Thyroid gland (tissue), 4 donors: ENCODE results near the gene TMEM121. TPM values are rescaled to one million over a fixed set of nuclear protein-coding genes. Genes with fewer than 3 reads are reported as not detected.
"Not testable (repeated sequence)": the region's sequence is repeated elsewhere in the genome, so short reads cannot be mapped to it uniquely, and the experiment has no call there.

Experiments
- DNase-seq, 2 donors: peaks; one replicate each; pipeline ENCODE4 v3.0.0-alpha.2; 2019
- H3K27ac ChIP-seq, 3 donors: fragments of 200-600 bp; sonication (generic); 1 replicate in 2 of 3; 2 replicates in 1 of 3; pipeline ENCODE4 v1.5.1; 2016 to 2019; ENCODE audit warnings: mild to moderate bottlenecking in 1 of 3, moderate library complexity in 1 of 3
- H3K27me3 ChIP-seq: fragments of 200-600 bp; sonication (generic); one replicate; pipeline ENCODE4 v1.5.1; 2019
- H3K36me3 ChIP-seq, 2 donors: fragments of 200-600 bp; sonication (generic); one replicate each; pipeline ENCODE4 v1.5.1; 2016 to 2019
- H3K4me1 ChIP-seq, 2 donors: fragments of 200-600 bp; sonication (generic); one replicate each; pipeline ENCODE4 v1.5.1; 2017 to 2019
- H3K4me3 ChIP-seq, 3 donors: fragments of 200-600 bp; sonication (generic); replicated peaks in 1 of 3; 1 replicate in 2 of 3; 2 replicates in 1 of 3; pipeline ENCODE4 v1.5.1; 2016; ENCODE audit warnings: mild to moderate bottlenecking in 1 of 3
- H3K9me3 ChIP-seq: fragments of 200-600 bp; sonication (generic); one replicate; pipeline ENCODE4 v1.5.1; 2017
- CTCF ChIP-seq, 6 experiments: fragments of 200-600 bp in 3 of 6; fragments of 450-650 bp in 3 of 6; sonication (generic) in 3 of 6; IDR thresholded peaks; one replicate each; pipeline ENCODE4 v1.5.1; 2016 to 2019; ENCODE audit warnings: antibody characterized with exemption in 6 of 6, mild to moderate bottlenecking in 2 of 6, inconsistent platforms in 1 of 6, moderate library complexity in 1 of 6
- POLR2A ChIP-seq, 2 donors: fragments of 450-650 bp; IDR thresholded peaks; one replicate each; pipeline ENCODE4 v1.6.1; 2017; ENCODE audit warnings: antibody characterized with exemption in 2 of 2, mild to moderate bottlenecking in 2 of 2, moderate library complexity in 1 of 2
- WGBS, 2 donors: methylation state at CpG; one replicate each; pipeline ENCODE4 v1.1.5; 2017; 5-methylcytosine and 5-hydroxymethylcytosine counted together
- intact Hi-C: fragments of 100-400 bp; cut with DNase I; formaldehyde crosslinking; loops from one replicate; pipeline ENCODE4 v1.15.1; 2023
- total RNA-seq, 4 donors: library from RNA; depleted of rRNA; stranded (reverse); fragments of >200 nt; gene quantifications; one replicate each; pipeline ENCODE4 v1.2.3, GENCODE V29; 2016

TMEM121 gene
- total RNA-seq, 4 donors from 2014 or later: 9.3 to 19.1 (median 15.2) TPM

- H3K36me3 ChIP-seq, H3K9me3 ChIP-seq, intact Hi-C loops, H3K4me3 ChIP-seq, H3K27ac ChIP-seq, DNase-seq, H3K27me3 ChIP-seq, H3K4me1 ChIP-seq: not testable (repeated sequence)
- 92 to 94% methylated on average over 2 to 3 of the region's 34 CpGs for WGBS, 2 donors
Measured at GRCh38 chr14:105566248-105567163, 40.1 kb downstream of the TMEM121 start.

GRCh38 chr14:105567164-105568103, 41.1 kb downstream of the TMEM121 start:
- intact Hi-C loops, DNase-seq, H3K9me3 ChIP-seq, H3K4me3 ChIP-seq, H3K4me1 ChIP-seq, H3K27me3 ChIP-seq, H3K27ac ChIP-seq, H3K36me3 ChIP-seq: not testable (repeated sequence)
- WGBS, 2 donors: 86 to 87% methylated on average over 20 of the region's 20 CpGs

- H3K9me3 ChIP-seq, intact Hi-C loops, H3K4me1 ChIP-seq, H3K4me3 ChIP-seq, DNase-seq, H3K36me3 ChIP-seq, H3K27ac ChIP-seq, H3K27me3 ChIP-seq: not testable (repeated sequence)
- 76 to 92% methylated on average over 6 to 7 of the region's 18 CpGs for WGBS, 2 donors
Measured at GRCh38 chr14:105568140-105568843, 41.9 kb downstream of the TMEM121 start.

- Histone ChIP-seq H3K36me3 (no peaks in the 10 kb centered on the region), H3K27ac (no peak overlapping the region), H3K4me3 (no peak overlapping the region), H3K27me3 (no peaks in the 10 kb centered on the region), H3K4me1 (no peaks in the 10 kb centered on the region), H3K9me3 (no peaks in the 10 kb centered on the region)
- WGBS, 2 donors: 90 to 94% methylated on average over 4 of the region's 5 CpGs
- no peak for DNase-seq
- intact Hi-C loops: no loop called here
- no peak for TF ChIP-seq CTCF (IDR thresholded peaks at IDR 0.05)
- TF ChIP-seq POLR2A (IDR thresholded peaks at IDR 0.05): no peak
Measured at GRCh38 chr14:105568859-105569766, 42.7 kb downstream of the TMEM121 start.

- 97 to 100% methylated on average over 1 of the region's 1 CpG for WGBS, 2 donors
- Histone ChIP-seq H3K9me3 (no peaks in the 10 kb centered on the region), H3K27ac (no peak overlapping the region), H3K36me3 (no peaks in the 10 kb centered on the region), H3K4me3 (no peak overlapping the region), H3K4me1 (no peaks in the 10 kb centered on the region), H3K27me3 (no peaks in the 10 kb centered on the region)
- TF ChIP-seq CTCF (IDR thresholded peaks at IDR 0.05) (no peak), POLR2A (IDR thresholded peaks at IDR 0.05) (no peak)
- intact Hi-C loops: no loop called here
- DNase-seq: no peak
Measured at GRCh38 chr14:105570482-105570881, 44.1 kb downstream of the TMEM121 start.

GRCh38 chr14:105571181-105571951, 45.0 kb downstream of the TMEM121 start:
- H3K27me3 ChIP-seq, intact Hi-C loops, H3K4me3 ChIP-seq, DNase-seq, H3K4me1 ChIP-seq, H3K9me3 ChIP-seq, H3K36me3 ChIP-seq, H3K27ac ChIP-seq: not testable (repeated sequence)
- 64 to 85% methylated on average over 6 to 9 of the region's 21 CpGs for WGBS, 2 donors

GRCh38 chr14:105572063-105572462, 45.7 kb downstream of the TMEM121 start:
- H3K27ac ChIP-seq, H3K9me3 ChIP-seq, H3K27me3 ChIP-seq, H3K36me3 ChIP-seq, H3K4me1 ChIP-seq, intact Hi-C loops, H3K4me3 ChIP-seq, DNase-seq: not testable (repeated sequence)
- no CpG with 5 or more reads among the region's 15 CpGs for WGBS, 2 donors

GRCh38 chr14:105573841-105574240, 47.5 kb downstream of the TMEM121 start:
- DNase-seq, intact Hi-C loops, H3K27ac ChIP-seq, H3K4me1 ChIP-seq, H3K36me3 ChIP-seq, H3K4me3 ChIP-seq, H3K9me3 ChIP-seq, H3K27me3 ChIP-seq: not testable (repeated sequence)
- 79 to 84% methylated on average over 4 to 9 of the region's 15 CpGs for WGBS, 2 donors

GRCh38 chr14:105574411-105574810, 48.0 kb downstream of the TMEM121 start:
- intact Hi-C loops: not testable (repeated sequence)
- WGBS, 2 donors: no CpG with 5 or more reads among the region's 17 CpGs

More at GRCh38 chr14:105574411-105574810, 48.0 kb downstream of the TMEM121 start:
- H3K27ac ChIP-seq, H3K9me3 ChIP-seq, DNase-seq, H3K27me3 ChIP-seq, H3K4me3 ChIP-seq, H3K36me3 ChIP-seq, H3K4me1 ChIP-seq: not testable (repeated sequence)
